MM.1S (cell line): Measurements from ENCODE around the gene CCPG1.

Experiments used
- DNase-seq: peaks from one replicate; pipeline ENCODE4 v3.0.0-alpha.2; 2015
- H2AFZ ChIP-seq: fragments of 300-600 bp; sonication (generic); 2 replicates; pipeline ENCODE4 v1.6.0; 2016; ENCODE audit warnings: antibody characterized with exemption, low read length
- H3F3A ChIP-seq: fragments of 300-600 bp; sonication (generic); 2 replicates; pipeline ENCODE4 v1.6.1; 2016; ENCODE audit warnings: mild to moderate bottlenecking, antibody characterized with exemption, low read length, moderate library complexity, mixed read lengths; ENCODE audit not compliant: insufficient read depth
- H3K27ac ChIP-seq: fragments of 300-600 bp; sonication (generic); 2 replicates; pipeline ENCODE4 v1.5.1; 2016; ENCODE audit warnings: mild to moderate bottlenecking, low read length
- H3K27me3 ChIP-seq: fragments of 300-600 bp; sonication (generic); replicated peaks from 2 replicates; pipeline ENCODE4 v1.6.0; 2016; ENCODE audit warnings: low read length; ENCODE audit not compliant: insufficient read depth
- H3K36me3 ChIP-seq: fragments of 300-600 bp; sonication (generic); replicated peaks from 2 replicates; pipeline ENCODE4 v1.6.1; 2016; ENCODE audit warnings: mild to moderate bottlenecking, low read length, mixed read lengths; ENCODE audit not compliant: insufficient read depth
- H3K4me1 ChIP-seq: fragments of 300-600 bp; sonication (generic); 2 replicates; pipeline ENCODE4 v1.6.1; 2016; ENCODE audit warnings: low read length, mixed read lengths
- H3K4me2 ChIP-seq: fragments of 300-600 bp; sonication (generic); 2 replicates; pipeline ENCODE4 v1.6.0; 2016; ENCODE audit warnings: low read depth, low read length
- H3K4me3 ChIP-seq: fragments of 300-600 bp; sonication (generic); 2 replicates; pipeline ENCODE4 v1.5.1; 2016; ENCODE audit warnings: low read length, mixed read lengths
- H3K79me2 ChIP-seq: fragments of 300-600 bp; sonication (generic); 2 replicates; pipeline ENCODE4 v1.6.1; 2016; ENCODE audit warnings: mixed run types, low read length, mixed read lengths
- H3K9ac ChIP-seq: fragments of 300-600 bp; sonication (generic); 2 replicates; pipeline ENCODE4 v1.6.1; 2016; ENCODE audit warnings: low read length, mixed read lengths
- H3K9me2 ChIP-seq: fragments of 300-600 bp; sonication (generic); replicated peaks from 2 replicates; pipeline ENCODE4 v1.6.1; 2016; ENCODE audit warnings: mild to moderate bottlenecking, low read length, mixed read lengths; ENCODE audit not compliant: insufficient read depth
- H3K9me3 ChIP-seq: fragments of 300-600 bp; sonication (generic); replicated peaks from 2 replicates; pipeline ENCODE4 v1.6.1; 2016; ENCODE audit warnings: mild to moderate bottlenecking, low read length, mixed read lengths; ENCODE audit not compliant: insufficient read depth
- H4K20me1 ChIP-seq: fragments of 300-600 bp; sonication (generic); 2 replicates; pipeline ENCODE4 v1.6.1; 2016; ENCODE audit warnings: mild to moderate bottlenecking, low read length, moderate library complexity, mixed read lengths; ENCODE audit not compliant: insufficient read depth
- CTCF ChIP-seq: fragments of 300-600 bp; sonication (generic); IDR thresholded peaks from 2 replicates; pipeline ENCODE4 v1.5.1; 2016; ENCODE audit warnings: antibody characterized with exemption, low read length, mixed read lengths
- EZH2 ChIP-seq: fragments of 300-600 bp; sonication (generic); optimal IDR thresholded peaks from 2 replicates; pipeline ENCODE3; 2017; ENCODE audit warnings: low read depth, mild to moderate bottlenecking, antibody characterized with exemption, low read length, mixed read lengths
- EZH2phosphoT487 ChIP-seq: fragments of 300-600 bp; sonication (generic); IDR thresholded peaks from 2 replicates; pipeline ENCODE4 v1.6.1; 2018; ENCODE audit warnings: antibody characterized with exemption, low read length

Gene CCPG1

GRCh38 chr15:55366981-55367380, 41.2 kb downstream of the CCPG1 start:
- Histone ChIP-seq H3K9me3 (no peaks in the 10 kb centered on the region), H3K9ac (no peak overlapping the region), H3K27me3 (no peaks in the 10 kb centered on the region), H3K36me3 (no peaks in the 10 kb centered on the region; the same call in 1 of the 2 replicates), H3K79me2 (no peaks in the 10 kb centered on the region), H3K4me2 (no peak overlapping the region), H3K9me2 (no peaks in the 10 kb centered on the region), H3K4me1 (peaks cover 6% of the 10 kb centered on the region), H3F3A (no peaks in the 10 kb centered on the region), H2AFZ (no peak overlapping the region), H4K20me1 (no peaks in the 10 kb centered on the region), H3K27ac (no peak overlapping the region), H3K4me3 (no peak overlapping the region)
- no peak for DNase-seq
- TF ChIP-seq EZH2 (no peak), CTCF (no peak), EZH2phosphoT487 (no peak)

GRCh38 chr15:55362641-55363040, 45.5 kb downstream of the CCPG1 start:
- Histone ChIP-seq H4K20me1 (no peaks in the 10 kb centered on the region), H3K27ac (no peak overlapping the region), H3K4me3 (no peak overlapping the region), H3K4me2 (no peak overlapping the region), H3K27me3 (no peaks in the 10 kb centered on the region), H3K9ac (no peak overlapping the region), H3K36me3 (no peaks in the 10 kb centered on the region), H3K4me1 (no peaks in the 10 kb centered on the region), H2AFZ (no peak overlapping the region), H3F3A (no peaks in the 10 kb centered on the region), H3K9me3 (no peaks in the 10 kb centered on the region), H3K79me2 (no peaks in the 10 kb centered on the region), H3K9me2 (no peaks in the 10 kb centered on the region)
- TF ChIP-seq CTCF (no peak), EZH2 (no peak), EZH2phosphoT487 (no peak)
- no peak for DNase-seq

GRCh38 chr15:55361048-55361447, 47.1 kb downstream of the CCPG1 start:
- H3K4me2 ChIP-seq = no peak overlapping the region
- TF ChIP-seq EZH2 (no peak), CTCF (no peak), EZH2phosphoT487 (no peak)
- no peak overlapping the region for H2AFZ ChIP-seq
- no peak for DNase-seq
- no peaks in the 10 kb centered on the region for H3K27me3 ChIP-seq
- H3K36me3 ChIP-seq = no peaks in the 10 kb centered on the region
- H3K79me2 ChIP-seq = no peaks in the 10 kb centered on the region
- no peaks in the 10 kb centered on the region for H3K9me2 ChIP-seq
- H3K9ac ChIP-seq = no peak overlapping the region
- H4K20me1 ChIP-seq = no peaks in the 10 kb centered on the region
- no peaks in the 10 kb centered on the region for H3K4me1 ChIP-seq
- no peak overlapping the region for H3K27ac ChIP-seq
- H3F3A ChIP-seq = no peaks in the 10 kb centered on the region
- no peaks in the 10 kb centered on the region for H3K9me3 ChIP-seq
- no peak overlapping the region for H3K4me3 ChIP-seq

- Histone ChIP-seq H3K4me3 (no peak overlapping the region), H3K36me3 (no peaks in the 10 kb centered on the region), H2AFZ (no peak overlapping the region), H3K9ac (no peak overlapping the region), H3K9me3 (no peaks in the 10 kb centered on the region), H3F3A (no peaks in the 10 kb centered on the region), H3K27ac (no peak overlapping the region), H3K4me2 (no peak overlapping the region), H3K79me2 (no peaks in the 10 kb centered on the region), H4K20me1 (no peaks in the 10 kb centered on the region), H3K9me2 (no peaks in the 10 kb centered on the region), H3K4me1 (no peaks in the 10 kb centered on the region), H3K27me3 (no peaks in the 10 kb centered on the region)
- no peak for TF ChIP-seq CTCF
- no peak for TF ChIP-seq EZH2phosphoT487
- no peak for TF ChIP-seq EZH2
- no peak for DNase-seq
Measured at GRCh38 chr15:55360256-55360655, 47.9 kb downstream of the CCPG1 start.
